ENCODE measurements around the gene AQP11.

DNA sequence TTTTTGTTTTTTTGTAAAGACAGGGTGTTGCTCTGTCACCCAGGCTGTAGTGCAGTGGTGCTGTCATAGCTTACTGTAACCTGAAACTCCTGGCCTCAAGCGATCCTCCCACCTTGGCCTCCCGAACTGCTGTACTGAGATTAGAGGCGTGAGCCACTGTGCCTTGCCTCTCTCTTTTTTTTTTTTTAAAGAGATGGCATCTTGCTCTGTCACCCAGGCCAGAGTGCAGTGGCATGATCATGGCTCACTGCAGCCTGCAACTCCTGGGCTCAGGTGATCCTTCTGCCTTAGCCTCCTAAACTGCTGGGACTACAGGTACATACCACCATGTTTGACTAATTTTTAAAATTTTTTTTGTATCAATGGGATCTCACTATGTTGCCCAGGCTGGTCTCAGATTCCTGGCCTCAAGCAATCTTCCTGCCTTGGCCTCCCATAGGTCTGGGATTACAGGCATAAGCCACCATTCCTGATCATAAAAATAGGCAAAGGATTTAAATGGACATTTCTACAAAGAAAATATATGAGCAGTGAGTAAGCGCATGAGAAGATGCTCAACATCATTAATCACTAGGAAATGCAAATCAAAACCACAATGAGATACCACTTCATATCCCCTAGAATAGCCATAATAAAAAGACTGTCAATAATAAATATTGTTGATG lies 65.1 kb downstream of the AQP11 start:
- TF ChIP-seq, protein P1, sequence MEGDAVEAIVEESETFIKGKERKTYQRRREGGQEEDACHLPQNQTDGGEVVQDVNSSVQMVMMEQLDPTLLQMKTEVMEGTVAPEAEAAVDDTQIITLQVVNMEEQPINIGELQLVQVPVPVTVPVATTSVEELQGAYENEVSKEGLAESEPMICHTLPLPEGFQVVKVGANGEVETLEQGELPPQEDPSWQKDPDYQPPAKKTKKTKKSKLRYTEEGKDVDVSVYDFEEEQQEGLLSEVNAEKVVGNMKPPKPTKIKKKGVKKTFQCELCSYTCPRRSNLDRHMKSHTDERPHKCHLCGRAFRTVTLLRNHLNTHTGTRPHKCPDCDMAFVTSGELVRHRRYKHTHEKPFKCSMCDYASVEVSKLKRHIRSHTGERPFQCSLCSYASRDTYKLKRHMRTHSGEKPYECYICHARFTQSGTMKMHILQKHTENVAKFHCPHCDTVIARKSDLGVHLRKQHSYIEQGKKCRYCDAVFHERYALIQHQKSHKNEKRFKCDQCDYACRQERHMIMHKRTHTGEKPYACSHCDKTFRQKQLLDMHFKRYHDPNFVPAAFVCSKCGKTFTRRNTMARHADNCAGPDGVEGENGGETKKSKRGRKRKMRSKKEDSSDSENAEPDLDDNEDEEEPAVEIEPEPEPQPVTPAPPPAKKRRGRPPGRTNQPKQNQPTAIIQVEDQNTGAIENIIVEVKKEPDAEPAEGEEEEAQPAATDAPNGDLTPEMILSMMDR (IDR thresholded peaks at IDR 0.05): no peak
- TF ChIP-seq POLR2A (IDR thresholded peaks at IDR 0.05) (no peak), POLR2AphosphoS5 (IDR thresholded peaks at IDR 0.05) (no peak), EP300 (IDR thresholded peaks at IDR 0.05) (no peak)

Measured in stomach (tissue), 4 donors.